Lung (tissue), 12 donors: Measurements from ENCODE around the gene GNG8. TPM values are rescaled to one million over a fixed set of nuclear protein-coding genes. Genes with fewer than 3 reads are reported as not detected.

Experiments
- ATAC-seq: fragments of 200-7000 bp; cut with Tn5 transposase; one replicate; pipeline ENCODE4 v1.9.1; 2020; ENCODE audit warnings: moderate number of reproducible peaks; ENCODE audit not compliant: insufficient read depth, low FRiP score
- DNase-seq, 3 donors: peaks; one replicate each; pipeline ENCODE4 v3.0.0-alpha.2; 2013 to 2017
- H3K27ac ChIP-seq, 2 donors: one replicate each; pipeline ENCODE4 v1.5.1; 2013; ENCODE audit warnings: mild to moderate bottlenecking in 2 of 2, moderate library complexity in 2 of 2, control low read depth in 1 of 2, inconsistent platforms in 1 of 2, low read depth in 1 of 2, low read length in 1 of 2
- H3K27me3 ChIP-seq, 3 donors: one replicate each; pipeline ENCODE4 v1.5.1; 2013; ENCODE audit warnings: low read length in 2 of 3; ENCODE audit not compliant: control insufficient read depth in 3 of 3, insufficient read depth in 3 of 3
- H3K36me3 ChIP-seq, 4 donors: one replicate each; pipeline ENCODE4 v1.5.1; 2013; ENCODE audit warnings: low read length in 4 of 4, mild to moderate bottlenecking in 1 of 4, moderate library complexity in 1 of 4; ENCODE audit not compliant: control insufficient read depth in 4 of 4, insufficient read depth in 4 of 4
- H3K4me1 ChIP-seq, 5 donors: one replicate each; pipeline ENCODE4 v1.5.1; 2013; ENCODE audit warnings: low read length in 5 of 5, mild to moderate bottlenecking in 2 of 5, moderate library complexity in 1 of 5; ENCODE audit not compliant: control insufficient read depth in 5 of 5, insufficient read depth in 5 of 5
- H3K4me3 ChIP-seq: one replicate; pipeline ENCODE4 v1.5.1; 2013; ENCODE audit warnings: mild to moderate bottlenecking, control low read depth, moderate library complexity
- H3K9ac ChIP-seq, 2 donors: one replicate each; pipeline ENCODE4 v1.5.1; 2013; ENCODE audit warnings: low read length in 2 of 2, control low read depth in 1 of 2; ENCODE audit not compliant: insufficient read depth in 1 of 2
- H3K9me3 ChIP-seq, 4 donors: one replicate each; pipeline ENCODE4 v1.5.1; 2013; ENCODE audit warnings: low read length in 3 of 4, mild to moderate bottlenecking in 1 of 4, moderate library complexity in 1 of 4; ENCODE audit not compliant: control insufficient read depth in 4 of 4, insufficient read depth in 3 of 4
- WGBS, 2 donors: extraction: QIAGEN DNeasy Blood & Tissue Kit; methylation state at CpG; one replicate each; pipeline ENCODE4 v1.1.7; 2013; 5-methylcytosine and 5-hydroxymethylcytosine counted together
- polyA plus RNA-seq, 2 donors: library from polyadenylated mRNA; stranded (reverse); fragments of 200-250 nt; gene quantifications; one replicate each; pipeline ENCODE4 v1.2.1, GENCODE V29; 2013
- total RNA-seq, 2 donors: library from RNA; depleted of rRNA in 1 of 2; stranded (reverse); fragments of >200 nt in 1 of 2; gene quantifications; one replicate each; pipeline ENCODE4 v1.2.1, GENCODE V29; 2014 to 2021
- TF ChIP-seq, protein P1 (sequence below): IDR thresholded peaks from 2 replicates; pipeline ENCODE4 v1.5.1; 2012; ENCODE audit warnings: mild to moderate bottlenecking; ENCODE audit errors: control extremely low read depth, extremely low read depth
- donor health status: control.
- donor health status: control.
- donor health status: Bipolar disorder and iron deficiency.
- donor health status: healthy.
- donor health status: DM: yes; HTN: yes; CAD: no.

Gene GNG8
- total and polyA plus RNA-seq, 4 donors: not detected

DNA sequence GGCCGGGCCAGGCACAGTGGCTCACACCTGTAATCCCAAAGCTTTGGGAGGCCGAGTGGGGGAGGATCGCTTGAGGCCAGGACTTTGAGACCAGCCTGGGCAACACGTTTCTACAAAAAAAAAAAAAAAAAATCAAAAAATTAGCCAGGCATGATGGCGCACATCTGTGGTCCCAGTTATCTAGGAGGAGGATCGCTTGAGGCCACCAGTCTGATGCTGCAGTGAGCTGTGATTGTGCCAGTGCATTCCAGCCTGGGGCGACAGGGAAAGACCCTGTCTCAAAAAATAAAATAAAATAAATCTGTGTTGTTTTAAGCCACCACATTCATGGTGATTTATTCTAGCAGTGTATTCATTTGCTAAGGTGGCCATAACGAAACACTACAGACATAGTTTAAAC, 29.1 kb upstream of the GNG8 start:
- Histone ChIP-seq H3K9me3 (no peaks in the 10 kb centered on the region), H3K27ac (no peak overlapping the region), H3K4me1 (peaks cover 0 to 10% (median 3%) of the 10 kb centered on the region in 5 donors), H3K36me3 (peaks cover 0 to under 1% (median 0%) of the 10 kb centered on the region in 4 donors), H3K4me3 (no peak overlapping the region), H3K27me3 (no peaks in the 10 kb centered on the region), H3K9ac (no peak overlapping the region)
- TF ChIP-seq, protein P1, sequence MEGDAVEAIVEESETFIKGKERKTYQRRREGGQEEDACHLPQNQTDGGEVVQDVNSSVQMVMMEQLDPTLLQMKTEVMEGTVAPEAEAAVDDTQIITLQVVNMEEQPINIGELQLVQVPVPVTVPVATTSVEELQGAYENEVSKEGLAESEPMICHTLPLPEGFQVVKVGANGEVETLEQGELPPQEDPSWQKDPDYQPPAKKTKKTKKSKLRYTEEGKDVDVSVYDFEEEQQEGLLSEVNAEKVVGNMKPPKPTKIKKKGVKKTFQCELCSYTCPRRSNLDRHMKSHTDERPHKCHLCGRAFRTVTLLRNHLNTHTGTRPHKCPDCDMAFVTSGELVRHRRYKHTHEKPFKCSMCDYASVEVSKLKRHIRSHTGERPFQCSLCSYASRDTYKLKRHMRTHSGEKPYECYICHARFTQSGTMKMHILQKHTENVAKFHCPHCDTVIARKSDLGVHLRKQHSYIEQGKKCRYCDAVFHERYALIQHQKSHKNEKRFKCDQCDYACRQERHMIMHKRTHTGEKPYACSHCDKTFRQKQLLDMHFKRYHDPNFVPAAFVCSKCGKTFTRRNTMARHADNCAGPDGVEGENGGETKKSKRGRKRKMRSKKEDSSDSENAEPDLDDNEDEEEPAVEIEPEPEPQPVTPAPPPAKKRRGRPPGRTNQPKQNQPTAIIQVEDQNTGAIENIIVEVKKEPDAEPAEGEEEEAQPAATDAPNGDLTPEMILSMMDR: no peak
- WGBS, 2 donors: 90% methylated on average over 8 of the region's 8 CpGs
- ATAC-seq (no peak), DNase-seq (no peak)

DNA sequence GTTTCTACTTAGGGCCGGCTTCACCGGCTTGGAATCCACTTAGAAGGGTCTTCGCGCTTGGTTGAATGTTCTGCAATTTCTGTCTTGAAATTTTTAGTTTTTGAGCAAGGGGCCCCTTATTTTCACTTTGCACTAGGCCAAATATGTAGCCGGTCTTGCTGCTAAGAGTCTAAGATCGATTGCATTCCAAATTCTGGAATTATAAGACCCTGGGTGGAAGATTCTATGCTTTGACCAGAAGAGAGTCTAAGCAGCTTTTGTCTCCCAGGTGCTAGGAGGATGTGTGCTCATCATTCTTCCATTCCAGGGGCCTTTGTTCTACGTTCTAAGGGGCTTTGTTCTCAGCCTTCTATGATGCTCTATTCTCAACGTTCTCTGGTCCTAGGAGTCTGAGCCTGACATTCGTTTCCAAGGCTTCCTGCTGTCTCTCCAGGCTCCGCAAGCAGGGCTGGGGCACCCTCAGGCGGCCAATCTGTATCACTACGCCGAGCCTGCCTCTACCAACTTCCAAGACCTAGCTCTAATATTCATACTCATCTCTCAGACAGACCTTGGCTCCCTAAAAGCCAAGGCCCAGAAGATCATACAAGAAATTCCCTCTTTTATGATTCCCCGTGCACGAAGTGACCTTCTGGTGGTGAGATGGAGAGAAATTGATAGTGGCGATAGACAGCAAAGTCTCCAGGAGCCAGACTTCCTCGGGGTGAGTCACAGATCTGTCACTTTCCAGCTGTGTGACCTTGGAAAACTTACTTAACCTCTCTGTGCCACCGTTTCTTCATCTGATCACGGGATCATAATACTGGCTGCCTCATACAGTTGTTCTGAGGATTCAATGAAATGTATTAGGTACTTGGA, 26.0 kb upstream of the GNG8 start:
- peak; percentile 59 for ATAC-seq
- DNase-seq: peak; percentile 90 to 94 (median 93)
- Histone ChIP-seq H3K9me3 (no peaks in the 10 kb centered on the region), H3K4me1 (peaks cover 0 to 17% (median 4%) of the 10 kb centered on the region in 5 donors), H3K27ac (peak overlapping the region; percentile 11 to 63), H3K27me3 (peaks cover 0 to 4% (median 0%) of the 10 kb centered on the region in 3 donors), H3K4me3 (no peak overlapping the region), H3K36me3 (peaks cover 0 to 11% (median 4%) of the 10 kb centered on the region in 4 donors), H3K9ac (peak overlapping the region in 1 of 2 donors; percentile 44)
- TF ChIP-seq, protein P1: peak; percentile 95
- WGBS, 2 donors: 6 to 7% methylated on average over 19 of the region's 19 CpGs

DNA sequence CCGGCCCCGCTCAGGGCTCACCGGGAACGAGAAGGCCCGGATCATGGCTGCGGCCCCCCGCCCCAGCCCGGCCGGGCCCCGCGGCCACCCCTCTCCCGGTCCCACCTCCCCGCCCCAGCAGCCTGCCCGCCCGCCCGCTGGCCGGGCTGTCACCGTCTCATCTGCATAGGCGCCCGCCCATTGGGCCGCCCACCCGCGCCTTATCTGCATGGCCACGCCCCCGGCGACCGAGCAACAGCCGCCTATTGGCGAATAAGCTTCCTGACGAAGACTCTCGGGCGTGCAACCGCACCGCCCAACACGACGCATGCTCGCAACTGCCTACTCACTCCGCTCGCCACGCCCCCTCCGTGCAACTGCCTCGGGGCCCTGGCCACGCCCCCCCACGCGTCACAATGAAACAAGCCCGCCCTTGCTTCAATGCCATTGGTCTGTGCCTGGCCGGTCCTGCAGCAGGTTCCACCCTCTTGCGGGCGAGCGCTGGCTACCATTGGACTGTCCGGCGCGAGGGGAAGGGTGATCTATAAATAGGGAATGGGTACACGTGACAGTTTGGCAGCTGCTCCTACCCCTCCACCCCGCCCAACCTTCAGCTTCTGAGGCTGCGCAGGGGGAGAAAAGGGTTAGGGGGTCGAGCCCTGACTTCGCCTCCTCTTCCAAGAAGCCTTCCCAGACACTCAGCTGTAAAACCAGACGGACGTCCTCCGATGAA, 25.2 kb upstream of the GNG8 start, which contains the start of gene DACT3:
TSS of gene DACT3 (minus strand) at position 163 of the 712 bp plus-strand sequence. CDS start at position 45, 118 bp downstream.
- TF ChIP-seq, protein P1: no peak
- peaks cover 0 to 4% (median 2%) of the 10 kb centered on the region in 3 donors for H3K27me3 ChIP-seq
- DNase-seq (peak; percentile 100), ATAC-seq (peak; percentile 97)
- H3K27ac ChIP-seq: peak within 1 kb of the TSS; percentile 11 to 63
- peaks cover 0 to 17% (median 7%) of the 10 kb centered on the region in 4 donors for H3K36me3 ChIP-seq
- H3K9ac ChIP-seq: peak within 1 kb of the TSS; percentile 73 to 85
- peaks cover 0 to 17% (median 4%) of the 10 kb centered on the region in 5 donors for H3K4me1 ChIP-seq
- no peaks in the 10 kb centered on the region for H3K9me3 ChIP-seq
- WGBS, 2 donors: 0 to 1% methylated on average over 56 to 61 of the region's 61 CpGs
- H3K4me3 ChIP-seq: peak within 1 kb of the TSS; percentile 39
